GM21360 (cell line): ENCODE measurements around the gene KRT7.

Source experiments
- ATAC-seq: cut with Tn5 transposase; IDR thresholded peaks from one replicate; pipeline ENCODE4 v1.9.1; 2021; ENCODE audit warnings: mild to moderate bottlenecking, moderate library complexity; ENCODE audit not compliant: unreplicated experiment

KRT7 gene

GRCh38 chr12:52232674-52233461 is at the start of gene KRT7:
KRT7 (plus strand) TSS chr12:52233243; CDS start chr12:52233297, 54 bp downstream.
- no peak for ATAC-seq

GRCh38 chr12:52183544-52183910 is 49.5 kb upstream of the KRT7 start:
- no peak for ATAC-seq

GRCh38 chr12:52183971-52184370 is 49.1 kb upstream of the KRT7 start:
- no peak for ATAC-seq

GRCh38 chr12:52184813-52185212 is 48.2 kb upstream of the KRT7 start:
- no peak for ATAC-seq

GRCh38 chr12:52185400-52185967 is 47.6 kb upstream of the KRT7 start:
- no peak for ATAC-seq

- ATAC-seq, result no peak
Observed at GRCh38 chr12:52186118-52186840, 46.8 kb upstream of the KRT7 start.

GRCh38 chr12:52187206-52187605 is 45.8 kb upstream of the KRT7 start:
- ATAC-seq, result no peak

GRCh38 chr12:52187640-52188039 is 45.4 kb upstream of the KRT7 start:
- ATAC-seq, result no peak

- no peak for ATAC-seq
Observed at GRCh38 chr12:52188658-52189057, 44.4 kb upstream of the KRT7 start.

- ATAC-seq, result no peak
Observed at GRCh38 chr12:52189376-52190174, 43.5 kb upstream of the KRT7 start.

GRCh38 chr12:52190860-52191729 is 41.9 kb upstream of the KRT7 start:
- no peak for ATAC-seq

GRCh38 chr12:52191841-52192791 is 40.9 kb upstream of the KRT7 start, which contains the start of gene KRT80:
KRT80 (minus strand) TSS chr12:52192014; CDS start chr12:52191902, 112 bp downstream.
- ATAC-seq, result no peak

GRCh38 chr12:52193532-52193931 is 39.5 kb upstream of the KRT7 start:
- no peak for ATAC-seq

GRCh38 chr12:52193991-52194390 is 39.1 kb upstream of the KRT7 start:
- ATAC-seq, result no peak

GRCh38 chr12:52195065-52195730 is 37.8 kb upstream of the KRT7 start:
- no peak for ATAC-seq

GRCh38 chr12:52197371-52198231 is 35.4 kb upstream of the KRT7 start:
- no peak for ATAC-seq

- no peak for ATAC-seq
Observed at GRCh38 chr12:52198454-52199215, 34.4 kb upstream of the KRT7 start.
